Inflammatory macrophage treated with lipopolysaccharide for 4 hours (primary cell): Measurements from ENCODE around the gene PLCH1.

Experiments
- DNase-seq: peaks from one replicate; pipeline ENCODE4 v3.0.0-alpha.2; 2020

Gene PLCH1

DNA sequence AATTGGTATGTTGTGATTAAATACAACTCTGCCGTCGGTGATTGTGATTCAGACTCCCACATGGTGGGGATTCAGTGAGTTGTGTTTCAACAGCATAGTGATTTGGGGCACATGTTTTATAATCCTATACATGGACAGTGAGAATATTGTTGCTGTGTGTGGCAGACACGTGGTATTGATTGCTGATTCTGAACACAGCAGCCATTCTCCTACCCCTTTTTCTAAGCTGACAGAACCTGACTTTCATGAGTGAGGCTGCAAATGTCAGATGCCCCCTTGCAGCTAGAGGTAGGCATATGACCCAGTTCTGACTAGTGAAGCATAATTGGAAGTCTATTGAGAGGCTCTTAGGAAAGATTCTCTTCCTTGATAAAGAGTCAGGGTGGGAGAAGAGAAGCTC is 296.3 kb downstream of the PLCH1 start:
- DNase-seq = no peak

DNA sequence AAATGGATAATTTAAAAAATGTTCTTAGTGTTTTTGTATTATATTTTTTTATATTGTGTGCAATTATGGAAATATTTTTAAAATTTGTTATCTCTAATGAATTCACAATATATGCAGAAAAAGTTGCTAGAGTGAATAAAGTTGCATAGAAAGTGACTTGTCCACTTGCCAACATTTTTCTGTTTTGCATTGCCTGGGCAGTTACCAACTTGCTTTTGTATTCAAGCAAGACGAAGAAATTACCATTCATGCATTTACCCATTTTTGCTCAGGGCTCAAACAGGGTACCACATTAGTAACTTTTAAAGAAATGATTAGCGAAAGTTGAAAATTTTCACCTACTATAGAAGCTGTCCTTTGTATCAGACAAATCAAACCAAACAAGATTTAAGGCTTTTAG is 298.5 kb downstream of the PLCH1 start:
- no peak for DNase-seq

DNA sequence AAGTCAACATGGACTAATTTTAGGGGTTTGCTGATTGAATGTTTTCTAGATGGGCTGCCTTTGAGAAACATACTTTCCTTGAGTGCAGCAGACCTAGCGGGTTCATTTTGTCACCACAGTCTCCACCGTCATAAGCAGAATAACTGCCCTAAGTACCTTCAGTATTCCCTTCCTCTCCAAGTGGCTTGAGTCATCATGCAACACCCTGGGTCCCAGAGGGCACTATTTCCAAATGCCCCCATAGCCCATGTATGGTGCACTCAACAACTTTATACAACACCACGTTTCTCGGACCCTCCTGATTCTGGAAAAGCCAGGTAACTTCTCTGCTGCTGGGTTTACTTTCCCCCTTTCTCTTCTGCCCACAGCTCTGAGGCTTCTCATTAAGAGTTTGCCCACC is 300.1 kb downstream of the PLCH1 start:
- DNase-seq = no peak

GRCh38 chr3:155443815-155444214 is 301.1 kb downstream of the PLCH1 start:
- no peak for DNase-seq

DNA sequence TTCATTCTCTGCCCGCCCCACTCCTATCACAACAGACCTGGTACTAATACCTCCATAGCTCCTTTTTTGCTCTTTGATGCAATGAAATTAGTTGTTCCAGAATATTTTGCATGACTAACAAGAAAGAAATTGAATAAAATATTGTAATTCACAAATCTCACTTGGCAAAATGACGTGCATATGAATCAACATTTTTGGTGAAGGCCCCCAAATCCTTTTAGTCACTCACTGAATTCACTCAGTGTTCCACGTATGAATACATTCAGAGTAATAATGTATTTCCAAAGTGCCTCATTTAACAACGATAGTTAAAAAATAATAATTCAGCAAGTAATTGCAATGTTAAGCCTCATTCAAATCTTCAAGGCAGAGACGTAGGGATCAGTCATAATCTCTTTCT is 302.8 kb downstream of the PLCH1 start:
- DNase-seq = no peak

GRCh38 chr3:155441506-155441905 is 303.4 kb downstream of the PLCH1 start:
- no peak for DNase-seq

GRCh38 chr3:155441026-155441425 is 303.8 kb downstream of the PLCH1 start:
- no peak for DNase-seq

DNA sequence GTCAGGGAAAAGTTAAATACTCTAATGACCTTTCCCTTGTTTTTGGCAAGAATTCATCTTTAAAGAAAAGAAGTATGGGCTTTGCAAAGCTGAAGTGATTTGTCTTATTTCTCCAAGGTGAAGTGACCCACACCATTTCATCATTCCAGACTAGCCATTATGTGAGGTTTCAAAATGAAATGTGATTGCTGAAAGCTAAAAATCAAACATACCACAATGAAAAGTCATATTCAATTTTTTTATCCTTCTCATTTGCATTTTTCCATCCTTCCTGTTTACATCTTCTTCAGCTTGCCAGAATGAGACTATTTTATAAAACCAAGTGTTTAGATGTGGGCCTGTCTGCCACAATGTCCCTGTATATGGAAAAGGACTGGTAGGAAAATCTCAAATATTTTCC is 309.1 kb downstream of the PLCH1 start:
- DNase-seq = no peak

DNA sequence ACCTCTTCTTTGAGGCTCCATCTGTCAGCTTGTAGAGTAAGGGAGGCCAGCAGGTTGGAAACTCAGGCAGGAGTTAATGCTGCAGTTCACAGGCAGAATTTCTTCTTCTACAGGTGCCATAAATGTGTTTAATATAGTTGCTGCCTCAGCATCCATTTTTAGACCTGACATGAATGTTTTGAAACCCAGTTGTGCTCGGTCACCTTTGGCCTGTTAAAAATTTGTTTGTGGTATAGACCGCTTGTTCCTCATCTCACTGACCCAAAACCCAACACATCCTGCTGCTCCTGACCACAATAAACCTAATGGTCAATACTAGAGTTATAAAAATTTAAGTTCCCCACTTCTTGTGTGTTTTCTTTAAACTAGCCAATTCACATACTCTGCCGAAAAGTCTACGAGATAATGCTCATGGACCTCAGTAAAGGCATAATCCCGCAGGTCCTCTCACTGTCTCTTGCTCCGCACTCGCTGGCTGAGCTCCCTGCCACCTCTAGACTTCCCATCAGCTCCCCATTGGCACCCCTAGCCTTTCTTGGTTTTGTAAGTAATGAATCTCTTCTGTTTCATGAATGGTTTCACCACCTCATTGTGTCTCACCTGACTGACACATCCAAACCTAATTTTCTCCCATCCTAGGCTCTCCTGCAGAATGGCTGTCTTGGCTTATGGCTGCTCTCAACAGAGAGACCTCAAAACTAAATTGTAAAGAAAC is 312.9 kb downstream of the PLCH1 start:
- DNase-seq = no peak

DNA sequence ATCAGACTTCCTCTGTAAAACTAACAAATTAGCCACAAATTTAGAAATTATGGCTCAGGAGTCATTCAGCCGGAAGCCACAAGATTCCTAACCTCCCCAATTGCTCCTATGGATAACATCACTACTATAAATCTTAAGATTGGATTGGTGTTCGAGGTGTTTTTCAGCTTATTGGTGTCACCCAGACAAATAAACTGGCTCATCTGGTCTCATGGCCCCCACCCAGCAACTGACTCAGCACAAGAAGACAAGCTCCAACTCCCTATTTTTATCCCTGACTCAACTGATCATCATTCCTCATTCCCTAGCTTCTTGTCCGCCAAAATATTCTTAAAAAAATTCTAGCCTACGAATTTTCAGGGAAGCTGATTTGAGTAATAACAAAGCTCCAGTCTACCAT is 316.3 kb downstream of the PLCH1 start:
- no peak for DNase-seq

GRCh38 chr3:155426524-155427230 is 318.2 kb downstream of the PLCH1 start:
- no peak for DNase-seq

GRCh38 chr3:155425396-155425795 is 319.5 kb downstream of the PLCH1 start:
- DNase-seq = no peak

- no peak for DNase-seq
Measured at GRCh38 chr3:155424323-155424710, 320.6 kb downstream of the PLCH1 start.

- no peak for DNase-seq
Measured at GRCh38 chr3:155423526-155424322, 321.1 kb downstream of the PLCH1 start.

- DNase-seq = no peak
Measured at GRCh38 chr3:155420881-155421486, 323.9 kb downstream of the PLCH1 start.

DNA sequence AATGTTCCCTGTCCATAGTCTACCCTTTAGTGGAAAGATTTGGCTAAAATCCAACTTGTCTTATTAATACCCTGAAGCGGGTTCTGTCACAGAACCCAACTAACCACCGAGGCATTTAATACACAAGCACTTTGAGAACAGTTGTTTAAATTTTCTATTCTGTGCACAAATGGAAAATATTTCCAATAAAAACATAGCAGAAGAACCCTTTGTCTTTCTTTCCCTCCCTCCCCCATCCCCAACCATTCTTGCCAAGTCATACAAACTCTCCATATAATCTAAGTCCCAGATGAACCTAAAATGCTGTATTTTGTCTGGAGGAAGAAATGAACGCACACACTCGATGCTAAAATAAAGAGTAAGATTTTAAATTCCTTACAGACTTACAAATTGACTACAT is 324.5 kb downstream of the PLCH1 start:
- no peak for DNase-seq

- DNase-seq = no peak
Measured at GRCh38 chr3:155418407-155418806, 326.5 kb downstream of the PLCH1 start.

GRCh38 chr3:155417119-155417517 is 327.8 kb downstream of the PLCH1 start:
- DNase-seq = no peak

DNA sequence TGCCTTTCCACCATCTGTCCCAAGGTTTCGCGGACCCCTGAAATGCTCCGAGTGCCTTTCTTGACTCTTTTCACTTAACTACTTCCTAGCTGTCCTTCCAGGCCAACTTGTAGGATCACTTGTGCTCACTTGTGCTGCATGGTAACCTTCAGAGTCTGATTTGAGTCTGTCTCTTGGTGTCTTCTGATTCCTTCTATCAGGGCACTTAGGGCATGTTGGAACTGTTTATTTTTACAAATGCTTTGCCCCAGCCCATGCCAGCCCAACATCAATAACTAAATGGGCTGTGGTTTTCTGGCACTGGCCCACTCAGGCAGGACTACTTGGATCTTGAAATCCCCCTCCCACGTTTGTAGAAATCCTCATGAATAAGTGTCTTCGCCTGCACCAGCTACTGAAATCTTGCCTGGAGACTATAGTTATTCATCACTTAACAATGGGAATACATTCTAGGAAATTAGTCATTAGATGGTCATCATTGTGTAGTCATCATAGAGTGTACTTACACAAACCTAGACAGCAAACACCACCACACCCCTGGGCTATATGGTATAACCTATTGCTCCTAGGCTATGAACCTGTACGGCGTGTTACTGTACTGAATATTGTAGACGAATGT is 328.3 kb downstream of the PLCH1 start:
- no peak for DNase-seq

- DNase-seq = no peak
Measured at GRCh38 chr3:155412904-155413303, 332.0 kb downstream of the PLCH1 start.

DNA sequence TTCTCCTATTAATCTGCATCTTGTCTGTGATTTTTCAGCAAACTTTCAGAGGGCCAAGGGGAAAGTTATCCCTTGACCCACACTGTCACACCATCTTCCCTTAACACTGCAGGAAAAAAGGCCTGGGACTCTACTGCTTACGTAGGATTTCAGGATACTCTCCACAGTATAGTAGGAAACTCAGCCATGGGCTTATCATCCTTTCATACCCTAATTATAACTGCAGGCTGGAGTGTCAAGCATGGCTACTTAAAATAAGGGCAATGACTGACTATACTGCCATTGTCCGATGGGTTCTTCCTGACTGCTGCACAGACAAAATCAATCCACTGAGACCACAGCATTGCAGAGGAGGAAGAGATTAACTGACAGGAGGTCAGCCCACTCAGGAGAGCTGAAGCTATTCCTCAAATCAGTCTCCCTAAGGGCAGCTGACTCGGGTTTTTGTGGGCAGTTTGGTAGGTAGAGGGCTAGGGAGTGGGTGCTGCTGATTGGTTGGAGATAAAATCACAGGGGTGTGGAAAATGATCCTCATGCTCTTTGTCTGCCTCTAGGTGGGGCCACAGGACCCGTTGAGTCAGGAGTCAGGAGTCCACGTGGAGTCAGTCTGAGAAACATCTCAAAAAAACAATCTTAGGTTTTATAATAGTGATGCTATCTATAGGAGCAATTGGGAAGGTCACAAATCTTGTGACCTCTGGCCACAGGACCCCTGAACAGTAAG is 333.2 kb downstream of the PLCH1 start:
- DNase-seq = no peak

DNA sequence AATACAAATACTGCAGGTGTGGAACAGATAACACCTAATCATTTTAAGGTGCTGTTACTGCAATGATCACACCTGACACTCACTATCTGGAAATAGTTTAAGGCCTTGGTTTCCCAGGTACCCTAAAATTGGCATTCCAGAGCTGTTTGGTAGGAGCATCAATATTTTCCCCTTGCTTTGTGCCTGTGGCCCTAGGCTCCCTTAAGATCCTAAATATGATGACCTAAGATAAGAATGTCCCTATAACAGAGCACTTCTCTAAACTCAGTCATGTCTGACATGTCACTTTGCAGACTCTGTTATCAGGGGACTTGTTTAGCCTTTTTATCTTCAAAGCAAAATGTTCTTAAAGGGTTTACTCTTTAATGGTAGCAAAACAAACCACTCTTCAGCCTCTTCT is 335.5 kb downstream of the PLCH1 start:
- no peak for DNase-seq
